Stimulated activated naive CD8-positive, alpha-beta T cell treated with anti-CD3 and anti-CD28 coated beads, Interleukin-15, Interleukin-2, amounts not matched to agents 100 U/mL and 50 U/mL, for 24 hours (primary cell): ENCODE results near the gene WDR20.
"Not testable (repeated sequence)": the region's sequence is repeated elsewhere in the genome, so short reads cannot be mapped to it uniquely, and the experiment has no call there.

ENCODE experiments used
- ATAC-seq: fragments of 150-1000 bp; cut with Tn5 transposase; one replicate; pipeline ENCODE4 v1.10.0; 2021
- DNase-seq: peaks from one replicate; pipeline ENCODE4 v3.0.0; 2021

WDR20 gene

GRCh38 chr14:102238766-102239165 is 99.1 kb downstream of the WDR20 start:
- ATAC-seq (no peak), DNase-seq (no peak)

GRCh38 chr14:102239231-102239630 is 99.5 kb downstream of the WDR20 start:
- DNase-seq, result no peak
- ATAC-seq, result no peak

- ATAC-seq, DNase-seq: not testable (repeated sequence)
Observed at GRCh38 chr14:102240481-102240880, 100.8 kb downstream of the WDR20 start.

- ATAC-seq (no peak), DNase-seq (no peak)
Observed at GRCh38 chr14:102241147-102241546, 101.5 kb downstream of the WDR20 start.

DNA sequence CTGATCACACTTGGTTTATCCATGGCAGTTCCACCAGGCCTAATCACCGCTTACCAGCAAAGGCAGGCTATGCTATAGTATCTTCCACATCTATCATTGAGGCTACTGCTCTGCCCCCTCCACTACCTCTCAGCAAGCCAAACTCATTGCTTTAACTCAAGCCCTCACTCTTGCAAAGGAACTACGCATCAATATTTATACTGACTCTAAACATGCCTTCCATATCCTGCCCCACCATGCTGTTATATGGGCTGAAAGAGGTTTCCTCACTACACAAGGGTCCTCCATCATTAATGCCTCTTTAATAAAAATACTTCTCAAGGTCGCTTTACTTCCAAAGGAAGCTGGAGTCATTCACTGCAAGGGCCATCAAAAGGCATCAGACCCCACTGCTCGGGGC is 104.1 kb downstream of the WDR20 start:
- ATAC-seq, DNase-seq: not testable (repeated sequence)

DNA sequence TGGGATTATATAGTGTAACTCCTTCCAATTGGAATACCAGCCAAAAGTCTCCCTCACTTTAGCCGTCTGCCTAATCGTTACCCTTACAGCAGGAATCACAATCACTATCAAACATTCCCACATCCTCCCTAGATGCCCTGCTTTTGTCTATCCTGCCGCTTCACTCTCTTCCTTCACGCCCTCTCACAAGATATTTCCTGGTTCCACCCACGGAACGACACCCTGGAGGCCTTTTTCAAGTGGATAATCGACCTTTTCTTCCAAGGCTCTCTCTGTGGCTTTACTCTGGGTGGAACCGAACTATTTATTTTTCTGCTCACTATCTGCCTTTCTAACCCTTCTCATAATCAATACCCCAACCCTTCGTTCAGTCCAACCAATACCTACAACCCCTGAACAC is 106.4 kb downstream of the WDR20 start:
- ATAC-seq (no peak), DNase-seq (no peak)

- ATAC-seq (no peak), DNase-seq (no peak)
Observed at GRCh38 chr14:102248121-102248520, 108.4 kb downstream of the WDR20 start.

- ATAC-seq (no peak), DNase-seq (no peak)
Observed at GRCh38 chr14:102249041-102249440, 109.3 kb downstream of the WDR20 start.

DNA sequence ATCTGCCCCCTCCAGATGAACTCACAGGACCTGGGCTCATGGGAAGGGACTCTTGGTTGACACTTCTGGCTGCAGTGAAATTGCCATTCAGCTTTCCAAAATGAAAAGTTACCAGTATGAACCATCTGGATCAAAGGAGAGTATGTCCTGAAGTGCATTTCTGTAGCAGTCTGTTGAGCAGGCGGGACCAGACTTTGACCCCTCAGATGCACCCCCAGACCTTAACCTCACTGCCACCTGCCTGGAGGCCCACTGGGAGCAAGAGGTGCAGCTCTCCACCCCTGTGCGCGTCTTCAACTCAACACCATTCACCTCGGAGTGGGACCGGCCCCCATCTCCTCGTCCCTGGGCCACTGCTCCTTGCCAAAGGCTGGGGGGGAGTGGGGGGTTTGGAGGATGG is 110.3 kb downstream of the WDR20 start:
- DNase-seq (no peak), ATAC-seq (no peak)

- no peak for DNase-seq
- no peak for ATAC-seq
Observed at GRCh38 chr14:102250636-102251035, 110.9 kb downstream of the WDR20 start.

GRCh38 chr14:102251161-102251560 is 111.5 kb downstream of the WDR20 start:
- DNase-seq (no peak), ATAC-seq (no peak)

- DNase-seq, result no peak
- no peak for ATAC-seq
Observed at GRCh38 chr14:102252834-102253801, 113.4 kb downstream of the WDR20 start.

- ATAC-seq (no peak), DNase-seq (no peak)
Observed at GRCh38 chr14:102255401-102256190, 115.9 kb downstream of the WDR20 start.

DNA sequence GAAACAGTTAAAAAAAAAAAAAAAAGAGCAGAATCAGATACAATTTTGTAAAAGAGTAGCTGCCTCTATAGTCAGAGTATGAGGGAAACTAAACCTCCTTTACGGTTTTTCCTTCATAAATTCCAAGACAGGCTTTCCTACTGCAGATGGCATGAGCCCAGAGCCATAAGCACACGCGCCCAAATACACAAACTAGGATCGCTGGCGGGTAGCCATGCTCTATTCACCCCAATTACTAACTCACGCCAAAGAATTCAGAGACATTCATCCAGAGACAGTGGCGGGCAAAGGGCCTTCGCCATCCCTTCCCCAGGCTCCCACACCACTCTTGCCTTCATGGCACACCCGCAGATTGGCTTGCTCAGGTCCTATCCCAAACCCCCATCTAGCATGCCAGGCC is 117.0 kb downstream of the WDR20 start:
- ATAC-seq, result no peak
- DNase-seq, result no peak

DNA sequence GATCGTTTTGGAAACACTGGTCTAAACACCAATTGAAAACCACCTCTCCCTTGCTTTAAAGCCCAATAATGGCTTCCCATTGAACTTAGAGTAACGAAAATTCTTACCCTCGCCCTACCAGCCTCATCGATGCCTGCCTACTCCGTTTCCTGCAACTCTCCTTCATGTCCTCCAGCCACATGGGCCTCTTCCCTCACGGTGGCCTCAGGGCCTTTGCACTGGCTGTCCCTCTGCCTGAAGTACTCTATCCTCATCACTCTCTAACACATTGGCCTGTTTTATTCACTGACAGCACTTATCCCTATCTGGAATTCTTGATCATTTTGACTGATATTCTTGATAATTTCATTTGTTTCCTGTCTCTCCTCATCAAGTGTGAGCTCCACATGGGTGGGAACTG is 118.4 kb downstream of the WDR20 start:
- no peak for ATAC-seq
- no peak for DNase-seq
